Measurements from ENCODE around the gene BMP3.
A peak's percentile ranks its signal among the peaks of the same experiment; 100 is the strongest.

The BMP3 gene

GRCh38 chr4:81040012-81040659 is 9.6 kb downstream of the BMP3 start:
- DNase-seq (ENCODE audit: low read depth in 2 of 2), result no peak

GRCh38 chr4:81042578-81043365 is 12.3 kb downstream of the BMP3 start:
- DNase-seq (ENCODE audit: low read depth in 2 of 2), result no peak

- no peak for DNase-seq (ENCODE audit: low read depth in 2 of 2)
These were observed 18.8 kb downstream of the BMP3 start for GRCh38 chr4:81049330-81049729.

GRCh38 chr4:81049907-81050306 is 19.4 kb downstream of the BMP3 start:
- no peak for DNase-seq (ENCODE audit: low read depth in 2 of 2)

GRCh38 chr4:81052119-81053068 is 21.9 kb downstream of the BMP3 start:
- DNase-seq (ENCODE audit: low read depth in 2 of 2), result peak; percentile 2 to 10

- DNase-seq (ENCODE audit: low read depth in 2 of 2), result no peak
These were observed 28.1 kb downstream of the BMP3 start for GRCh38 chr4:81058621-81059020.

- DNase-seq (ENCODE audit: low read depth in 2 of 2), result no peak
These were observed 30.3 kb downstream of the BMP3 start for GRCh38 chr4:81060587-81061343.

- DNase-seq (ENCODE audit: low read depth in 2 of 2), result no peak
These were observed 30.8 kb downstream of the BMP3 start for GRCh38 chr4:81061344-81061730.

- no peak for DNase-seq (ENCODE audit: low read depth in 2 of 2)
These were observed 31.5 kb downstream of the BMP3 start for GRCh38 chr4:81062001-81062400.

- no peak for DNase-seq (ENCODE audit: low read depth in 2 of 2)
These were observed 34.9 kb downstream of the BMP3 start for GRCh38 chr4:81065446-81065845.

- peak; percentile 14 to 31 for DNase-seq (ENCODE audit: low read depth in 2 of 2)
These were observed 39.3 kb downstream of the BMP3 start for GRCh38 chr4:81069706-81070331.

GRCh38 chr4:81071013-81071412 is 40.5 kb downstream of the BMP3 start:
- no peak for DNase-seq (ENCODE audit: low read depth in 2 of 2)

GRCh38 chr4:81081156-81081555 is 50.6 kb downstream of the BMP3 start:
- DNase-seq (ENCODE audit: low read depth in 2 of 2), result no peak

- DNase-seq (ENCODE audit: low read depth in 2 of 2), result no peak
These were observed 53.5 kb downstream of the BMP3 start for GRCh38 chr4:81084029-81084428.

- no peak for DNase-seq (ENCODE audit: low read depth in 2 of 2)
These were observed 54.1 kb downstream of the BMP3 start for GRCh38 chr4:81084634-81085033.

- DNase-seq (ENCODE audit: low read depth in 2 of 2), result no peak
These were observed 54.8 kb downstream of the BMP3 start for GRCh38 chr4:81085291-81085690.

GRCh38 chr4:81085979-81086378 is 55.5 kb downstream of the BMP3 start:
- DNase-seq (ENCODE audit: low read depth in 2 of 2), result no peak

- no peak for DNase-seq (ENCODE audit: low read depth in 2 of 2)
These were observed 63.4 kb downstream of the BMP3 start for GRCh38 chr4:81093720-81094401.

- no peak for DNase-seq (ENCODE audit: low read depth in 2 of 2)
These were observed 64.9 kb downstream of the BMP3 start for GRCh38 chr4:81095389-81095788.

- no peak for DNase-seq (ENCODE audit: low read depth in 2 of 2)
These were observed 66.1 kb downstream of the BMP3 start for GRCh38 chr4:81096566-81096965.

- DNase-seq (ENCODE audit: low read depth in 2 of 2), result no peak
These were observed 71.6 kb downstream of the BMP3 start for GRCh38 chr4:81102107-81102506.

Data from activated CD8-positive, alpha-beta memory T cell treated with anti-CD3 and anti-CD28 coated beads for 4 hours (primary cell).